ENCODE measurements around the gene YARS1.

YARS1 gene

GRCh38 chr1:32775640-32776337, 41.4 kb downstream of the YARS1 start:
- FAIRE-seq = no peak

GRCh38 chr1:32774950-32775634, 42.1 kb downstream of the YARS1 start:
- FAIRE-seq = no peak

- FAIRE-seq = no peak
Observed at GRCh38 chr1:32774464-32774808, 42.7 kb downstream of the YARS1 start.

- no peak for FAIRE-seq
Observed at GRCh38 chr1:32773764-32774463, 43.2 kb downstream of the YARS1 start.

- FAIRE-seq = no peak
Observed at GRCh38 chr1:32773018-32773763, 44.0 kb downstream of the YARS1 start.

- FAIRE-seq = no peak
Observed at GRCh38 chr1:32772281-32773017, 44.7 kb downstream of the YARS1 start.

GRCh38 chr1:32771561-32772280, 45.4 kb downstream of the YARS1 start:
- FAIRE-seq = no peak

GRCh38 chr1:32770741-32771548, 46.2 kb downstream of the YARS1 start:
- FAIRE-seq = no peak

GRCh38 chr1:32770221-32770731, 46.9 kb downstream of the YARS1 start:
- FAIRE-seq = no peak

- no peak for FAIRE-seq
Observed at GRCh38 chr1:32769524-32770220, 47.5 kb downstream of the YARS1 start.

- FAIRE-seq = no peak
Observed at GRCh38 chr1:32768110-32768850, 48.9 kb downstream of the YARS1 start.

- FAIRE-seq = no peak
Observed at GRCh38 chr1:32767641-32768040, 49.5 kb downstream of the YARS1 start.

GRCh38 chr1:32767156-32767555, 50.0 kb downstream of the YARS1 start:
- FAIRE-seq = no peak

GRCh38 chr1:32766328-32766972, 50.7 kb downstream of the YARS1 start:
- no peak for FAIRE-seq

GRCh38 chr1:32765570-32766327, 51.4 kb downstream of the YARS1 start:
- FAIRE-seq = no peak

GRCh38 chr1:32764826-32765569, 52.2 kb downstream of the YARS1 start:
- FAIRE-seq = no peak

GRCh38 chr1:32763221-32763620, 53.9 kb downstream of the YARS1 start:
- no peak for FAIRE-seq
